ENCODE data around the gene ZNF280B.
"Not testable (repeated sequence)": the region's sequence is repeated elsewhere in the genome, so short reads cannot be mapped to it uniquely, and the experiment has no call there.

Gene ZNF280B

GRCh38 chr22:22463855-22464540 is 44.5 kb downstream of the ZNF280B start:
- peak; percentile 7 for DNase-seq (ENCODE audit: low read depth)

- DNase-seq (ENCODE audit: low read depth), result no peak
Measured at GRCh38 chr22:22462813-22463567, 45.6 kb downstream of the ZNF280B start.

GRCh38 chr22:22461583-22461982 is 47.0 kb downstream of the ZNF280B start:
- no peak for DNase-seq (ENCODE audit: low read depth)

GRCh38 chr22:22461111-22461510 is 47.4 kb downstream of the ZNF280B start:
- DNase-seq (ENCODE audit: low read depth), result no peak

GRCh38 chr22:22460635-22461034 is 47.9 kb downstream of the ZNF280B start:
- DNase-seq (ENCODE audit: low read depth), result no peak

GRCh38 chr22:22460060-22460459 is 48.5 kb downstream of the ZNF280B start:
- DNase-seq (ENCODE audit: low read depth), result no peak

GRCh38 chr22:22458896-22459588 is 49.5 kb downstream of the ZNF280B start:
- DNase-seq (ENCODE audit: low read depth), result no peak

GRCh38 chr22:22458387-22458786 is 50.2 kb downstream of the ZNF280B start:
- DNase-seq (ENCODE audit: low read depth), result no peak

- no peak for DNase-seq (ENCODE audit: low read depth)
Measured at GRCh38 chr22:22454997-22455396, 53.5 kb downstream of the ZNF280B start.

- no peak for DNase-seq (ENCODE audit: low read depth)
Measured at GRCh38 chr22:22452996-22453686, 55.4 kb downstream of the ZNF280B start.

- no peak for DNase-seq (ENCODE audit: low read depth)
Measured at GRCh38 chr22:22452211-22452610, 56.3 kb downstream of the ZNF280B start.

GRCh38 chr22:22450343-22450839 is 58.2 kb downstream of the ZNF280B start:
- no peak for DNase-seq (ENCODE audit: low read depth)

- no peak for DNase-seq (ENCODE audit: low read depth)
Measured at GRCh38 chr22:22449819-22450218, 58.7 kb downstream of the ZNF280B start.

- no peak for DNase-seq (ENCODE audit: low read depth)
Measured at GRCh38 chr22:22446517-22446916, 62.0 kb downstream of the ZNF280B start.

GRCh38 chr22:22444007-22444589 is 64.4 kb downstream of the ZNF280B start:
- not testable (repeated sequence) for DNase-seq (ENCODE audit: low read depth)

GRCh38 chr22:22442928-22443709 is 65.4 kb downstream of the ZNF280B start:
- DNase-seq (ENCODE audit: low read depth), result no peak

GRCh38 chr22:22441626-22442025 is 66.9 kb downstream of the ZNF280B start:
- not testable (repeated sequence) for DNase-seq (ENCODE audit: low read depth)

- no peak for DNase-seq (ENCODE audit: low read depth)
Measured at GRCh38 chr22:22440188-22440587, 68.4 kb downstream of the ZNF280B start.
